Measurements from ENCODE around the gene ASB16.

Gene ASB16

DNA sequence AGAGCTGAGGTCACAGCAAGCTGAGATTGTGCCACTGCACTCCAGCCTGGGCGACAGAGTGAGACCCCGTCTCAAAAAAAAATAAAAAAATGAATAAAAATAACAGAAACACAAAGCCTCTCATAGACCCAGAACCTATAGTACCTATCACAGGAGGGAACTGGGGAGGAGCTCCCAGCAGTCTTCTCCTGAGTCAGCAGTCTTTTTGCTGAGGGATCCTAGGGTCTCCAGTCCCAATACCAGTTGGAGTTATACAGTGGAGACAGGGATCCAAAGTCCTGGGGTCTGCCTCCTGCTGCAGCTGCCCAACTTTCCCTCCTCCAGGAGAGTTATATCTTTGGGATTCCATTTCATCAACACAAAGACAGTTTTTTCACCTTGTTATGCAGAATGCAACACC is 12.5 kb downstream of the ASB16 start:
- no peak overlapping the region for H3K4me3 ChIP-seq (replicated peaks; ENCODE audit: low read depth, low read length)
- no peak for DNase-seq (ENCODE audit: extremely low read depth, low read depth)
- TF ChIP-seq, protein P1, sequence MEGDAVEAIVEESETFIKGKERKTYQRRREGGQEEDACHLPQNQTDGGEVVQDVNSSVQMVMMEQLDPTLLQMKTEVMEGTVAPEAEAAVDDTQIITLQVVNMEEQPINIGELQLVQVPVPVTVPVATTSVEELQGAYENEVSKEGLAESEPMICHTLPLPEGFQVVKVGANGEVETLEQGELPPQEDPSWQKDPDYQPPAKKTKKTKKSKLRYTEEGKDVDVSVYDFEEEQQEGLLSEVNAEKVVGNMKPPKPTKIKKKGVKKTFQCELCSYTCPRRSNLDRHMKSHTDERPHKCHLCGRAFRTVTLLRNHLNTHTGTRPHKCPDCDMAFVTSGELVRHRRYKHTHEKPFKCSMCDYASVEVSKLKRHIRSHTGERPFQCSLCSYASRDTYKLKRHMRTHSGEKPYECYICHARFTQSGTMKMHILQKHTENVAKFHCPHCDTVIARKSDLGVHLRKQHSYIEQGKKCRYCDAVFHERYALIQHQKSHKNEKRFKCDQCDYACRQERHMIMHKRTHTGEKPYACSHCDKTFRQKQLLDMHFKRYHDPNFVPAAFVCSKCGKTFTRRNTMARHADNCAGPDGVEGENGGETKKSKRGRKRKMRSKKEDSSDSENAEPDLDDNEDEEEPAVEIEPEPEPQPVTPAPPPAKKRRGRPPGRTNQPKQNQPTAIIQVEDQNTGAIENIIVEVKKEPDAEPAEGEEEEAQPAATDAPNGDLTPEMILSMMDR (IDR thresholded peaks at IDR 0.05; ENCODE audit: low read depth, low read length, missing control alignments): no peak

GRCh38 chr17:44184212-44184810 is 13.8 kb downstream of the ASB16 start:
- TF ChIP-seq, protein P1 (IDR thresholded peaks at IDR 0.05; ENCODE audit: low read depth, low read length, missing control alignments): no peak
- DNase-seq (ENCODE audit: extremely low read depth, low read depth): no peak
- no peak overlapping the region for H3K4me3 ChIP-seq (replicated peaks; ENCODE audit: low read depth, low read length)

- TF ChIP-seq, protein P1 (IDR thresholded peaks at IDR 0.05; ENCODE audit: low read depth, low read length, missing control alignments): no peak
- DNase-seq (ENCODE audit: extremely low read depth, low read depth): peak; percentile 98
- peak within 1 kb of the TSS; percentile 99 for H3K4me3 ChIP-seq (replicated peaks; ENCODE audit: low read depth, low read length)
Observed at GRCh38 chr17:44186307-44187130, 16.0 kb downstream of the ASB16 start, which contains the start of gene TMUB2. TSS of gene TMUB2 (plus strand) at chr17:44186972. CDS start at chr17:44187709, 737 bp downstream.

- H3K4me3 ChIP-seq (replicated peaks; ENCODE audit: low read depth, low read length): peak overlapping the region; percentile 99
- TF ChIP-seq, protein P1 (IDR thresholded peaks at IDR 0.05; ENCODE audit: low read depth, low read length, missing control alignments): no peak
- no peak for DNase-seq (ENCODE audit: extremely low read depth, low read depth)
Observed at GRCh38 chr17:44187131-44187899, 16.8 kb downstream of the ASB16 start.

- DNase-seq (ENCODE audit: extremely low read depth, low read depth): no peak
- TF ChIP-seq, protein P1 (IDR thresholded peaks at IDR 0.05; ENCODE audit: low read depth, low read length, missing control alignments): no peak
- no peak overlapping the region for H3K4me3 ChIP-seq (replicated peaks; ENCODE audit: low read depth, low read length)
Observed at GRCh38 chr17:44188576-44189403, 18.3 kb downstream of the ASB16 start.

DNA sequence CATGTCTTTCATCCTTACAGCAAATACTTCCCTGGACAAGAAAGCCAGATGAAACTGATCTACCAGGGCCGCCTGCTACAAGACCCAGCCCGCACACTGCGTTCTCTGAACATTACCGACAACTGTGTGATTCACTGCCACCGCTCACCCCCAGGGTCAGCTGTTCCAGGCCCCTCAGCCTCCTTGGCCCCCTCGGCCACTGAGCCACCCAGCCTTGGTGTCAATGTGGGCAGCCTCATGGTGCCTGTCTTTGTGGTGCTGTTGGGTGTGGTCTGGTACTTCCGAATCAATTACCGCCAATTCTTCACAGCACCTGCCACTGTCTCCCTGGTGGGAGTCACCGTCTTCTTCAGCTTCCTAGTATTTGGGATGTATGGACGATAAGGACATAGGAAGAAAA is 20.0 kb downstream of the ASB16 start:
- TF ChIP-seq, protein P1 (IDR thresholded peaks at IDR 0.05; ENCODE audit: low read depth, low read length, missing control alignments): no peak
- DNase-seq (ENCODE audit: extremely low read depth, low read depth): no peak
- H3K4me3 ChIP-seq (replicated peaks; ENCODE audit: low read depth, low read length): no peak overlapping the region

Measured in HFF-Myc (cell line).